ENCODE results near the gene TMEM17. TPM values are rescaled to one million over a fixed set of nuclear protein-coding genes. Genes with fewer than 3 reads are reported as not detected.

Gene TMEM17, protein sequence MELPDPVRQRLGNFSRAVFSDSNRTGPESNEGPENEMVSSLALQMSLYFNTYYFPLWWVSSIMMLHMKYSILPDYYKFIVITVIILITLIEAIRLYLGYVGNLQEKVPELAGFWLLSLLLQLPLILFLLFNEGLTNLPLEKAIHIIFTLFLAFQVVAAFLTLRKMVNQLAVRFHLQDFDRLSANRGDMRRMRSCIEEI
- total RNA-seq (1 to 10 TPM; 6.6 to 6.7 TPM), polyA plus RNA-seq (ENCODE audit: insufficient read depth, low read depth, low replicate concordance) (7.8 TPM)
- long read RNA-seq, donor 1, partial matches to known transcripts, result 0 of 4 reads
- long read RNA-seq, donor 1, other reads (novel, unspliced or antisense), result 0 of 4 reads
- long read RNA-seq, donor 2, partial matches to known transcripts, result 0 of 2 reads
- long read RNA-seq, donor 2, other reads (novel, unspliced or antisense), result 0 of 2 reads

- WGBS, 2 donors, result 0 to 1% methylated on average over 39 to 68 of the region's 68 CpGs
- Histone ChIP-seq H3K27ac (peak within 1 kb of the TSS; percentile 85 to 93), H3K36me3 (ENCODE audit: low read depth, missing control alignments) (no peaks in the 10 kb centered on the region), H3K27me3 (no peaks in the 10 kb centered on the region), H3K4me3 (peak within 1 kb of the TSS; percentile 73 to 82), H3K4me1 (no peaks in the 10 kb centered on the region), H3K9me3 (no peaks in the 10 kb centered on the region)
- intact Hi-C loops (cut with DNase I; ENCODE audit: low total_unique reads), result no loop called here
- peak; percentile 94 for DNase-seq
- no peak for TF ChIP-seq POLR2A (IDR thresholded peaks at IDR 0.05)
- TF ChIP-seq, protein P1, sequence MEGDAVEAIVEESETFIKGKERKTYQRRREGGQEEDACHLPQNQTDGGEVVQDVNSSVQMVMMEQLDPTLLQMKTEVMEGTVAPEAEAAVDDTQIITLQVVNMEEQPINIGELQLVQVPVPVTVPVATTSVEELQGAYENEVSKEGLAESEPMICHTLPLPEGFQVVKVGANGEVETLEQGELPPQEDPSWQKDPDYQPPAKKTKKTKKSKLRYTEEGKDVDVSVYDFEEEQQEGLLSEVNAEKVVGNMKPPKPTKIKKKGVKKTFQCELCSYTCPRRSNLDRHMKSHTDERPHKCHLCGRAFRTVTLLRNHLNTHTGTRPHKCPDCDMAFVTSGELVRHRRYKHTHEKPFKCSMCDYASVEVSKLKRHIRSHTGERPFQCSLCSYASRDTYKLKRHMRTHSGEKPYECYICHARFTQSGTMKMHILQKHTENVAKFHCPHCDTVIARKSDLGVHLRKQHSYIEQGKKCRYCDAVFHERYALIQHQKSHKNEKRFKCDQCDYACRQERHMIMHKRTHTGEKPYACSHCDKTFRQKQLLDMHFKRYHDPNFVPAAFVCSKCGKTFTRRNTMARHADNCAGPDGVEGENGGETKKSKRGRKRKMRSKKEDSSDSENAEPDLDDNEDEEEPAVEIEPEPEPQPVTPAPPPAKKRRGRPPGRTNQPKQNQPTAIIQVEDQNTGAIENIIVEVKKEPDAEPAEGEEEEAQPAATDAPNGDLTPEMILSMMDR (IDR thresholded peaks at IDR 0.05), result no peak
Measured at GRCh38 chr2:62505750-62506420, at the start of gene TMEM17. TMEM17 (minus strand) TSS chr2:62506195; CDS start chr2:62506129, 66 bp downstream.

DNA sequence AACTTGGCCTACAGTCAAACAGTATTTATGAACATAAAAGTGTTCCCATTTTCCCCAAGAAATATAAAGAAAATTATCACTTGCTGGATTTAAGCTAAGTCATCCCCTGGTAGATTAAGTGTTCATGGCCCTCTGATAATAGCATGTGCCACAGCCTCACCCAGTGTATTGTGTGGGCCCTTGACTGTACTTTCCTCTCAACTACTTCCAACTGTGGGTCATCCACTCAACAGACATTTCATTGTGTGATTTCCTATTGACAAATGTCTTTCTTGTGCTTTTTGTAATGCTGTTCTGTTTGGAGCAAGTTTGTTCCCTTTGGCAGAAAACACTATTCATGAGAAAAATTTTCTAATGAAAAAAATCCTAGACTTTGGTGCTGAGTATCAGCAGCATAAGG lies 48.4 kb upstream of the TMEM17 start:
- H3K9me3 ChIP-seq, result no peaks in the 10 kb centered on the region
- intact Hi-C loops (cut with DNase I; ENCODE audit: low total_unique reads), result no loop called here
- no peak for DNase-seq
- H3K27me3 ChIP-seq, result no peaks in the 10 kb centered on the region
- H3K27ac ChIP-seq, result no peak overlapping the region
- no peak overlapping the region for H3K4me3 ChIP-seq
- H3K4me1 ChIP-seq, result no peaks in the 10 kb centered on the region
- no peaks in the 10 kb centered on the region for H3K36me3 ChIP-seq (ENCODE audit: low read depth, missing control alignments)
- TF ChIP-seq, protein P1 (IDR thresholded peaks at IDR 0.05), result no peak
- TF ChIP-seq POLR2A (IDR thresholded peaks at IDR 0.05), result no peak

GRCh38 chr2:62550461-62550860 lies 44.5 kb upstream of the TMEM17 start:
- H3K27me3 ChIP-seq, result no peaks in the 10 kb centered on the region
- no peak overlapping the region for H3K27ac ChIP-seq
- no peak for DNase-seq
- H3K9me3 ChIP-seq, result no peaks in the 10 kb centered on the region
- no peak overlapping the region for H3K4me3 ChIP-seq
- intact Hi-C loops (cut with DNase I; ENCODE audit: low total_unique reads), result no loop called here
- no peaks in the 10 kb centered on the region for H3K4me1 ChIP-seq
- WGBS, 2 donors, result 57 to 67% methylated on average over 2 of the region's 2 CpGs
- TF ChIP-seq POLR2A (IDR thresholded peaks at IDR 0.05), result no peak
- TF ChIP-seq, protein P1 (IDR thresholded peaks at IDR 0.05), result no peak
- H3K36me3 ChIP-seq (ENCODE audit: low read depth, missing control alignments), result no peaks in the 10 kb centered on the region

GRCh38 chr2:62547854-62548253 lies 41.9 kb upstream of the TMEM17 start:
- Histone ChIP-seq H3K27me3 (no peaks in the 10 kb centered on the region), H3K4me1 (no peaks in the 10 kb centered on the region), H3K36me3 (ENCODE audit: low read depth, missing control alignments) (no peaks in the 10 kb centered on the region), H3K27ac (no peak overlapping the region), H3K9me3 (no peaks in the 10 kb centered on the region), H3K4me3 (no peak overlapping the region)
- WGBS, 2 donors, result 78 to 79% methylated on average over 3 of the region's 3 CpGs
- intact Hi-C loops (cut with DNase I; ENCODE audit: low total_unique reads), result no loop called here
- TF ChIP-seq POLR2A (IDR thresholded peaks at IDR 0.05), result no peak
- TF ChIP-seq, protein P1 (IDR thresholded peaks at IDR 0.05), result no peak
- DNase-seq, result no peak

All from testis (tissue), 5 donors.